GM21528 (cell line): ENCODE results near the gene NRG3.

Experiments used
- ATAC-seq: cut with Tn5 transposase; IDR thresholded peaks from one replicate; pipeline ENCODE4 v1.9.1; 2021; ENCODE audit warnings: mild to moderate bottlenecking, moderate library complexity; ENCODE audit not compliant: unreplicated experiment, low FRiP score

Gene NRG3

DNA sequence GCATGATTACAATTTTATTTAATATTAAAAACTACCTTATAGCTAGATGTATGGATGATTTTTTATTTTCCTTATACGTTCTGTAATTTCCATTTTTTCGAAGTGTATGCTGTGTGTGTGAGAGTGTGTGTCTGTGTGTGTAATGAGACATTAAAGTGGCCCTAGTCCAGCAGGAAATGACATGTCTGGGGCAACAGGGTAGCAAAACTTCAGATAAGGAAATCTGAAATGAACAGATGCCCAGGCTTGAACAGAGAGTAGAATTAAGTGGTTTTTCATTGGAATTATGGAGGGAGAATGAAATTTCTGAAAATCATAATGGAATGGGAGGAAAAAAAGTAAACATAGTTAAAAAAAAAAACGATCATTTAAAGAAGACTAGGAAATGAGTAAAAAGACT, 200.6 kb downstream of the NRG3 start:
- ATAC-seq, result no peak

DNA sequence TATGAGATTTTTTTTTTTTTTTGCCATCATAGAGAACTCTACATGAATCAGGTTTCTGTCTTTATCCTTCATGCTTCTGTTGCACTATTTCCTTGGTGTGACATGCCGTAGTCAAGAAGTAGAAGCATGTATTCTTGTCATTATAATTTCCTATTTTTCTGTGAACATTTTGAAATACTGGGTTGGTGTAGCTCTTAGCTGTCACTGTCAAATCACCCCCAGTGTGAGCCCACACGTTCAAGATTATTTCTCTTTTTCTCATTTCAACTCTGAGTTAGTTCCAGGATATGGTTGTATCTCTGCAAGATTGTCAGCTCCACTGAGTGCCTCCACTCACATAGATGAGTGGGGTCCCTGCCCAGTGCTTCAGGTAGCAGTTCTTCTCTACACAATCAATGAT, 209.5 kb downstream of the NRG3 start:
- ATAC-seq, result no peak

DNA sequence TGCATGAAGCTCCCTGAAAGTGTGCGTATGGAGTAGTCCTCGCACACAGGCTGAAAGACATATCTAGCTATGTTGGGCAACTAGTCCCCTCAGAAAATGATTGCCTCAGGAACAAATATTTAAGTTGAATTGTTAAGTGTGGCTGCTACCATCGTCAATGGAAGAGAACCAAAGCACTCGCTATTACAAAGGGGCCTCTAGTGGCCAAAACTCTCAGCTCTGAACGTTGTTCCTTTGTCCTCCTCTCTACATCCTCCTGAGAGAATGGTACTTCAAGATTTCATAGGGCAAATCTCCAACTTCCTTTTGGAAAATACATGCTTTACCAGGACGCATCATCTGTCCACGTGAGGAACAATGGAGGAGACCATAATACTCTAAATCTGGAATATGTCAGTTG, 209.9 kb downstream of the NRG3 start:
- ATAC-seq, result no peak

DNA sequence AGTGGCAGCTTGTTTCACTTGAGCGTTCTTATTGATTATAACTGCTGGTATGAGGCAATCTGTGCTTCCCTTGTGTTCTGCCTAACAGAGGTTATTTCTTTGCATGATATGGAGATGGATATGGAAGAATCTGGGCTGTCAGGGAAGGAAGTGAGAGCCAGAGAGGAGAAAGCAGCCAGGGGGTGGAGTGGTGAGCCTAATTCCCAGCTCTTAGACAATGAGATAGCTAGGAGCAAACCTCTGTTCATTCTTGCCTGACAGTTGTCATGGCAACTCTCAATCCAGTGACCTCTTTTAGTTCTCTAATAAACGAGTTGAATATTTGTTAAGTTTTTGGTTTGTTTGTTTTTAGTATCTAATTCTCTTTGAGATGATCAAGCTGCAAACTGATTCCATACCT, 214.3 kb downstream of the NRG3 start:
- ATAC-seq, result no peak

DNA sequence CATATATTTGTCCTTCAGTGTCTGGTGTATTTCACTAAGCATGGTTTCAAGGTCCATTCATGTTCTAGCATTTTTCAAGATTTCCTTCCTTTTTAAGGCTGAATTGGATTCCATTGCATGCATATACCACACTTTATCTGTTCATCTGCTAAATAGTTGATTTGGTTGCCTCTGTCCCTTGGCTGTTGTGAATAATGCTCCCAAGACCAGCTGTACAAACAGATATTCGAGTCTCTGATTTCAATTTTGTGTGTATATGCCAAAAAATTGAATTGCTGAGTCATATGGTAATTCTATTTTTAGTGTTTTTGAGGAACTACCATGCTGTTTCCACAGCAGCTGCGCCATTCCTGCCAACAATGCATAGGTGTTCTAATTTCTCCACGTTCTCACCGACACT, 216.4 kb downstream of the NRG3 start:
- ATAC-seq, result no peak

DNA sequence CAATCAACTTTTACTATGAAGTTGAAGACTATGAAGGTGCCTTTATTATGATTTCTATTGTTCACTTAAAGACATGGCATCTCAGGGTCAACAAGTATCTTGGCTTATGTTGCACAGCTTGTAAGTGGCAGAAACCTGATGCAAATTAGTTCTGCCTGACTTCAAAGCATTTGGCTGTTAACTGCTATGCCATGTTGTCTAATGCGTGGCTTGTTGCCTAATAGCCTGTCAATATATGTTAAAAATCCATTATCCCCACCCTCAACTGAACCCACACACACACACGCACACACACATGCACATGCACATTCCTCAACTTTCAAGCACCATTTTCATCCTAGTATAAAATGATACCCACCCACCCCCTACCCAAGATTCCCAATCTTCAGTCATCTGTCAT, 217.1 kb downstream of the NRG3 start:
- ATAC-seq, result no peak

DNA sequence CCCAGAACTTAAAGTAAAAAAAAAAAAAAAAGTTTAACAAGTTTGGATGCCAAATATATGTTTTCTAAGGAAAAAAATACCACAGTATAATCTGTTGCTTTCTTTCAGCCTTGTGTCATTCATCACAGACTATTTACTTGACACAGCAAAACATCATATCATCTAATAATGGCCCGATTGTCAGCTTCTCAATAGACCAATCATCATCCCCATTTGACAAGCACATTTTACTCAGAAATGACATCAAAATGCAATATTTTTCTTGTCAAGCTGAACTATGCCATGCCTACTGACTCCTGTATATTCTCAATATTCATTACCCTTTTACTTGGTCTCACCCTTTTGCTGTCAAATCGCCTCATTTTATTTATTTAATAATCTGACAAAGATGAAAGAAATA, 249.7 kb downstream of the NRG3 start:
- ATAC-seq, result no peak

DNA sequence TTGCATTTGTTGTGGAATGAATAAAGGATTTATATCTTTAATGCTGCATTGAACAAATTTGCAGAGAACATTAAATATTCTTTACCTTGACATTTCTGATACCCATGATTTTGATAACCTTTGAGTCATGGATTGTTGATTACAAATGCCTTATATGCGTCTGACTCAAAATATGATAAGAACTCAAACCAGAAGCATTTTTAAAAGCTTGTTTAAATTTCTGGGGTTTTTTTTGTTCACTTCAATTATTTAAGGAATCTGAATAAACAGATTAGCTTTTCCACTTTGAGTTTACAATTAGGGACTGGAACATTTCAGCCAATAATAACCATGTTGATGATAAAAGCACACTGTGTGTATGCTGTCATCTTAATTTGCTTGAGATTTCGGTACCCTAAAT, 253.5 kb downstream of the NRG3 start:
- ATAC-seq, result no peak

DNA sequence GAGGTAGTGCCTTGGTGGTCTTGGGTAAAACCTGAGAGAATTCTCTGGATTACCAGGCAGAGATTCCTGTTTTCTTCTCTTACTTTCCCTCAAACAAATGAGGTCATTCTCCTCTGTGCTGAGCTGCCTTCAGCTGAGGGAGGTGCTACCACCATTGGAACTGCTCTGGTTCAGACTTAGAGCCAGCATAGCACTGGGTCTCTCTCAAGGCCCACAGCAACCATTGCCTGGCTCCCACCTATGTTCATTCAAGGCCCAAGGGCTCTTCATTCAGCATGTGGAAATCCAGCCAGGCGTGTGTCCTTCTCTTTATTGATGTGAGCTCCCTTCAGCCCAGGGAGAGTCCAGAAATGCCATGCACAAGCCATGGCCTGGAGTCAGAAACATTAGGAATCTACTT, 261.1 kb downstream of the NRG3 start:
- ATAC-seq, result no peak

DNA sequence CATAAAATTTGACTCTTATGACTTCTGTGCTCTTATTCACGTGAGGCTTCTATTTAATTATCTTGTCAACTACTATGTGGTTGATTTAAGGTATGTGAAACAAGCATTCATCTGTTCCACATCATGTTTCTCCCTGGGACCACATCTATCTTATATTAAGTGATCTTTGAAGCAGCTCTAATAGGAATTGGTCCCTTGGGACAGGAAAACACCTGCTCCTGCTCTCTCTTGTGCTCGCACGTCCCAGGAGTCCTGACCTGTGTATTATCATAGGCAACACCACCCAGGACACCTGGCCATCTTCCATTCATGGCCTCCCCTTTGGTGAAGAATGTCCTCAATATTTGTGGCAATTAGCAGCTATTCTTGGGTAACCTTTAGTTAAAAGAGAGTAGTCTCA, 269.2 kb downstream of the NRG3 start:
- ATAC-seq, result no peak

DNA sequence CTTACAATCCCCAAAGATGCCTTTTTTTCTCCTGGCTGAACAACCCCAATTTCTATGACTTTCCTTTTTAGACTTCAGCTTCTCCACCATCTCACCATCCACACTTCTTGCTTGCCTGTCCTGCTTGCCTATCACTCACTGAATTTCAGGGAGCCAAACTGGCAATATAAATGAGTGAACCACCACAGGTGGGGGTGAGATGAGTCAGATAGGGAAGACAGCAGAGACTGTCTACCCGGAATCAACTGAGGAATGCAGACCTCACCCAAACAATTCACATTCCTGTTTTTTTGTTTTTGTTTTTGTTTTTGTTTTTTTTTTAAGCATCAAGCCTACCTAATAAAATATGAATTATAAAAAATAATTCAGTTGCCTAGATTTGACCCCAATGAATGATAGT, 273.8 kb downstream of the NRG3 start:
- no peak for ATAC-seq

DNA sequence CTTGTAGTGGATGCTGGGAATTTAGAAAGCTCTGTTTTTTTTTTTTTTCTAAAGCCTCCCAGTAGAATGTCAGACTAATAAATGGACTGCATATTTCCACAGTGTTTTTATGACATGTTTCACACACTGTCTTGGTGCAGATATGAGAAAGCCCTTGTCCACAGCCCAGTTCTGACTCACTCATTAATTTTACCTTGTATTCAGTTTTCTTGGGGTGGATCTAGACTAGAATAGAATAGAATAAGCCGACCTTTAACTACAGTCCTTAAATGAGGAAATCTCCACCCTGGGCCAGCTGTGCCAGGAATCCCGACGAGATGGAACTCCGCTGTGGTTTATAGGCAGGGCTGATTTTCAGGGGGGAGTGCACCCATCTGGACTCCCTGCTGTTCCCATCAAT, 274.7 kb downstream of the NRG3 start:
- ATAC-seq, result no peak

DNA sequence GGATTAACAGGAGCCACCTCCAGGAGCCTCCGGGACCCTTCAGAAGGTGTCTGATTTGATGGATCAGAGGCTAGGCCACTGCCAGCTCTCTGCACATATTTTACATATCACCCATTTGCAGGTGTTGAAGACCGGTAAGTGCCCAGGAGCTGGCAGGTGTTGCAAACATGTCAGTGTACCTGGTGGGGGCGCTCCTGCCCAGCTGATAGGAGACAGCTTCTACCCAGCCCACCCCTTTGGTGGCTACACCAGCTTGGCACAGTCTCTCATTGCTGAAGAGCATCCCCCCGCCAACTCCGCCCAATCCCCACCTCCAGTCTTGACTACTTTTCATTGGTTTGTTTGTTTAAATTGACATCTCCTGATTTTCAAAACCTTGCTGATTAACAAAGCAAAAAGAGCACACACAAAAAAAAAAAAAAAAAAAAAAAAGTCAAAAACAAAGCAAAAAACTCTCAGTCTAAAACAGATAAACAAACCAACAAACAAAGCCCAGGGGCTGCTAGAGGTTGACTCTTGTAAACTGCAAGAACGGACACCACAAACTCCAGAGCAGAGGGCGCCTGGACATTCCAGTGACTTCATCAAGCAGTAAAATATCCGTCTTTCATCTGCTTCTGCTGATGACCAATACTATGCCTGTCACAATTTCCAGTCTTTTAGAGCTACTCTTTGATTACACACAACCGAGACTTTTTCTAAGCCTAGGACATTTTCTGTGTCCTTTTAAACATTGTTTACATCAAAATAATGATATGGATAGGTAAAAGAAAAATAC, 275.3 kb downstream of the NRG3 start:
- ATAC-seq, result no peak

DNA sequence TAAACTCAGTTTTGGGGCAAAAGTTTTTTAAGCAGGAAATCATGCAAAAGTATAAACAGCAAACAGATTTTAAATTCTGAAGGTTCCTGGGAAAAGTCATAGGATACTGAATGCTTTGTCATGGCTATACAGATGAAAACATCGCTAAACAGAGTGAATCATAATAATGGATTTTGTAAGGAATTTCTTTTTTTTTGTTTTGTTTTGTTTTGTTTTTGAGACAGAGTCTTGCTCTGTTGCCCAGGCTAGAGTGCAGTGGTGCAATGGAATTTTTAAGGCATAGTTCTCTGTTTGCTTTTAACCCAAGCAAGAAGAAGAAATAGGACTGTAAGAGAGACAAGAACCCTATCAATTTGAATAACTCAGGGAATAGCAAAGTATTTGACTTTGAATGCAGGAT, 285.3 kb downstream of the NRG3 start:
- no peak for ATAC-seq

DNA sequence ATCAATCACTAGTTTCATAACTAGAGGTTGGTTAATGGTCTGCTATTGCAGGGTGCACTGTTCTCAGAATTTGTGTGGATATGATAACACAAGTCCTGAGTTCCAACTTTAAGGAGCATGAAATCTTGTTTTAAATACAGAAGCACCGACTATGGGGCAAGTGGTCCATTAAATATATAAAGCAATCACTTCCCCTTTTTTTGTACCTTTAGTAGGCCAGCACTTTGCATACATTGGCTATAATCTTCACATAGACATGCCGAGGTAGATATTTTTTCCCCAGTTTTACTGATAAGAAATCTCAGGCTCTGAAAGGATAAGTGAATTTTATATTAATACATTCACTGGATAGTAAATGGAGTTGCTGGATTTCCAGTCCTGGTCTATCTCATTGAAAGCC, 286.3 kb downstream of the NRG3 start:
- no peak for ATAC-seq

DNA sequence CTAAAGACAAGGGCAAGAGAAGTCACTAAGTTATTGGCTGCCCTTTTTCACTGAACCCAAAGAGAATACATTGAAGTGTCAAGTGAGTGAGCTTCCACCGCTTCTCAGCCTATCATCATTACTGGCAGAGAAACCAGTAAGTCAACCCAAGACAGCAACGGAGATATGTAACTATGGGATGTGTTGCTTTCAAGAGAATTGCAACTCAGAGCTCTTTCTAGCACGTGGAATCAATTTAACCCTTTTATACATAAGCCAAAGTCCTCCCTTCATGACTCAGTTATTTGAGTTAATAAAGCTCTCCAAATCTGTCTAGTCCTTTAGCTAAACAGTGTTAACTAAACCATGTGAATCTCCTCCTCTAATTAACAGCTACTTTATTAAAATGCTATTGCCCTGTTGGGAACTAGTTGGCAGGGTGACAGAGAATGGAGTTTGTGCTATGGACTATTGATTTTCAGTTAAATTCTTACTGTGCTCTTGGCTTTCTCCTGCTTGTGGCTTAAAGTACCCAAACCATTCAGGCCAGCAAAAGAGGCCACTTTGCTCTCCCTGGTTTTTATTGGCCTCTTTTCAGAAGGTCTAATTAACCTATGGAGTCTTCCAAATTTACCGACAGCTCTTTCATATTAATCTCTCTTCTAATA, 287.7 kb downstream of the NRG3 start:
- ATAC-seq, result no peak

DNA sequence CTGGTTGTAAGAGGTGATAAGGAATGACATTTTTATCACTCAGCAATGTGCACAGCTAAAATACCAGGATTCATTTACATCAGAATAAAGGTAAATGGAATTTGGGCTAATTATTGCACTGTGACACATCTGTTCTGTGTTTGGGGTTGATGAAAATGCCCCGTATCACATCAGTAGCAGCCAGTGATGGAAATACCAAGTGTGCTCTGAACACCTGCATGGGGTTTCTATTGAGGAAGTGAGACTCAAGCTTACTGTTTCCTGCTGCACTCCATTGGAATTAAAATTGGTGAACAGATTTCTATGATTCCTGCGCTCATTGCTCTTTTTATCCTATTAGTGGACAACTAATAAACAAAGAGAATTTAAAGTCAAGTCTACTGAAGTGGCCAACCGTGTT, 296.9 kb downstream of the NRG3 start:
- no peak for ATAC-seq

DNA sequence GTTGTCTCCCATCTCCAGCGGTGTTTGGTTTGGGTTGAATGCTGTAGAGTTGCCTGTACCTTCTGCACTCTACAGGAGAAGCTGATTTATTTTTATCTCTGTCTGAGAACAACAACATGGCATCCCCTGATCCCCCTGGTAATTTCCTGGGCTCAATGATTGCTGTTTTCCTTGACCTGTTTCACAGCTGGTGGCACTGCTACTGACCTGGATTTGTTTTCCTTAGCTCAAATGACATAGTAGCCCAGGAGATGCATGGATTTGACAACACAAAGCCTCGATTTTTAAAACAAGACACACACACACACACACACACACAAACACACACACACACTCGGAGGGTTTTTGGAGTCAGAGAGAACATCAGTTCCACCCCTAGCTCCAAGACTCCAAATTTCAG, 301.6 kb downstream of the NRG3 start:
- no peak for ATAC-seq

DNA sequence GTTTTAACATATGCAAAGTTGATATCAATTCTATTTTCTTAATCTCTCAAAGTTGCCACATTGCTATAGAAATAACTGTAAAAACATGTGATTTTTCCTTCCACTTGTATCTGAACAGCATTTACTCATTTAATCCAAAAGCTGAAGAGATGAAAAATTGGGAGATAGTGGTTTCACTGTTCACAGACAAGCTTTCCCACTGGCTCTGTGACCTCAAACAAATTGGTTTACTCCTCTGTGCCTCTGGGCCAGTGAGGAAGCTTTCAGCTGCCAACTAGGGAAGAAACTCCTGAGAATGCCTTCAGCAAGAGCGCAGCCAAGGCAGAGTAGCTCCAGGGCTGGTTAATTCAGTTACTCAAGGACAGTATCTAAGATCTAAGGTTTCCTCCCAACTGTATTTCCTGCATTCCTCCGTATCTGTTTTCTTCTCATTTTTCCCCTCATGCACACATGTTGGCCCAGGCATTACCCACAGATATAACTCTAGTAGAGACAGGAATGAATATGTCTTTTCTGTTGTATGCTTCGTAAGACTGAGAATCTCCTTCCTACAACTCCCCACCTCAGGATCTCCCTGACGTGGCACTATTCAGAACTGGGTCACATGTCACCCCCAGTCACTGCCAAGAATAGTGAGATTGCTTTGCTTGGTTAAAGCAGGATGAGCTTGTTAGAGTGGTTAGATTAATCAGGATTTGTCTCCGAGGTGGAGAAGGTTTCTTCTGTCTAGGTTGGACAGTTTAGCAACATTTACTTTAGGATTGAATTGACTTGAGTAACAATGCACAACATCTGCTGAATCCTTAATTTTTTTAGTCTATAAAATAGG, 315.7 kb downstream of the NRG3 start:
- ATAC-seq, result no peak

DNA sequence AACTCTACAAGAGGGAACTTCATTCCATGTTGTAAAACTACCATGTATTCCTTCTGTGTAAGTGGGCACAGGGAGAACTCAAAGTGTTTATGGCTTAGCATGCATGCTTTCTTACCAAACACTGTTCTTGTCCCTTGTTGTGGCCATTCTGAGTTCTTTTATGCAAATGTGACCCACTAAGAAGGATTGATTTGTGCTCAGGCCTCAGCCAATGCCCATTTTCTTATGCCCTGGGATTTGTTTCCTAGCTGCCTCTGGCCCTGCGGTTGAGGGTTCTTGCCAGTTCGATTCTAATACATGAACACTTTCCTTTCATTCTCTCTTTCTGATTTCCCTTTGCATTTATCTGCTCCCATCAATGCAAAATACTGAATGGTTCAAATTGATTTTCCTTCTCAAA, 316.7 kb downstream of the NRG3 start:
- no peak for ATAC-seq

DNA sequence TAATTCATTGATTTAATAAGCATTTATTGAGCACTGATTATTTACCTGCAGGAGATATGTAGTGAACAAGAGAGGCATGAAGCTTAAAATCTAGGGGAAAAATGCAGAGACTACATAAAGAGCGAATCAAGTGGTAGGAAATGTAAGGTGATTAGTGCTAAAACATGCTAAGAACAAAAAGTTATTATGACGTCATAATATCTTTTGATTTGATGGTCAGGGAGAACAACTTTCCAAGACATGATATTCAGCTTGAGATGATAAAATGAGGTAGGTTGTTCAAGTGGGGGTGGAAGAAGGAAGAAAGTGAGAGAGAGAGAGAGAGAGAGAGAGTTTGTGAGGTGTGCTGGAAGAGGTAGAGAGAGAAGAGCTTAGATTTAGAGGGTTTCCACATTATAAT, 317.7 kb downstream of the NRG3 start:
- no peak for ATAC-seq

DNA sequence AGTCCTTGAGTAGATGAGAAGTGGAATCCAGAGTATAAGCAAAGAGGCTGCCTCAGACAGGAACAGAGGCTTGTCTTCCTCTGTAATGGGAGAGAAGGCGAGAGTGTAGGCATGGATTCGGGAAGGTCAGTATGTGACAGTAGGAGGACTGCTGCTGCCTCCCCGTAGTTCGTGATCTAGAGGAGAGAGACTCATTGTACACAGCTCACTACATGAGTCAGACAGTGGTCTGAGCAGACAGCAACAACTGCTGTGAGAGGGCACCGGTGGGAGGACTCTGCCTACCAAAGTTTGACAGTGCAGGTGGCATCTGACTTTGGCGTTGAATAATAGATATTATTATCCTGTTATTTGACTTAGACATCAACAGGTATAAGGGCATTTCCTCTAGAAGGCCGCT, 319.4 kb downstream of the NRG3 start:
- no peak for ATAC-seq
